ENCODE measurements around the gene TUBA4B.

TUBA4B gene

GRCh38 chr2:219246559-219246958, 6.5 kb upstream of the TUBA4B start:
- TF ChIP-seq Cebpa-rat (IDR thresholded peaks at IDR 0.05) = no peak
- H3K4me3 ChIP-seq = peak overlapping the region; percentile 94; the same call in 1 of the 2 replicates
- H3K4me1 ChIP-seq = peaks cover 70% of the 10 kb centered on the region
- H3K9me3 ChIP-seq = no peaks in the 10 kb centered on the region
- H3K27ac ChIP-seq = no peak overlapping the region
- 0 out of 2 replicates have a peak, but pooled peaks cover 5% of the 10 kb centered on the region for H4K20me1 ChIP-seq
- H3K4me2 ChIP-seq = peak overlapping the region; percentile 98
- H3K36me3 ChIP-seq = peaks cover 18% of the 10 kb centered on the region; the same call in 1 of the 2 replicates
- H3K27me3 ChIP-seq = no peaks in the 10 kb centered on the region
- peak overlapping the region; percentile 94; the same call in 1 of the 2 replicates for H3K9ac ChIP-seq

DNA sequence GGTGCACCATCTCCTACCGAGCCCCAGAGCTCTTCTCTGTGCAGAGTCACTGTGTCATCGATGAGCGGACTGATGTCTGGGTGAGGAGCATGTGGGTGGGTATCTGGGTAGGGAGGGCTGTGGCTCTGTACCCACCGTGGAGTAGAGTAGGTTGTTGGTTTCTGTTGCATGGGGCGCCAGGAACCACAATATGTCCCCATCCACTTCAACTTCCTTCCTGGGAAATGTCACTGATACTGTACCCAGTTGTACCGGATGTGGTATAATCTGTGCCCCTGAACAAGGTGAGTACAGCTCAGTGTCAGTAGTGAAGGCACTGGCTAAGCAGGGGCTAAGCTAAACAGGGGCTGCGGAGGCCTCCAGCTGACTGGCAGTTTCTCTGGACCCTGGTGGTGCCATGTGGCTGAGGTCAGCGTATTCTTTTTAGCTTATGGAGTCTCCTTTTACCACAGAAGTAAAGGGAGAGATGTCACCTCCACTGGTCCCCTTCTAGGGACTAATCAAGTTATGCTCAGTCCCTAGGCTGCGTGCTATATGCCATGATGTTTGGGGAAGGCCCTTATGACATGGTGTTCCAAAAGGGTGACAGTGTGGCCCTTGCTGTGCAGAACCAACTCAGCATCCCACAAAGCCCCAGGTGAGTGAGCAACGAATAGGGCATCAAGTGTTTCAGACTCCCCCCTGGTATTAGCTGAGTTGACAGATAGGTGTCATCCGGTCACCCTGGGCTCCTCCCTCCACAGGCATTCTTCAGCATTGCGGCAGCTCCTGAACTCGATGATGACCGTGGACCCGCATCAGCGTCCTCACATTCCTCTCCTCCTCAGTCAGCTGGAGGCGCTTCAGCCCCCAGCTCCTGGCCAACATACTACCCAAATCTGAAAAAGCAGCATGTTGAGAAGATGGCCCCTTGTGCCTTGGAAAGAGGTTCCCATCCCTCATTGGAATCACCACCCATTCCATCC, 5.1 kb upstream of the TUBA4B start:
- Histone ChIP-seq H3K27me3 (peaks cover 11% of the 10 kb centered on the region; the same call in 1 of the 2 replicates), H3K27ac (no peak overlapping the region; the same call in 1 of the 2 replicates), H3K9ac (no peak overlapping the region), H3K4me2 (peak overlapping the region; percentile 98), H3K9me3 (no peaks in the 10 kb centered on the region), H3K4me3 (no peak overlapping the region), H4K20me1 (0 out of 2 replicates have a peak, but pooled peaks cover 5% of the 10 kb centered on the region), H3K36me3 (peaks cover 18% of the 10 kb centered on the region; the same call in 1 of the 2 replicates), H3K4me1 (peaks cover 84% of the 10 kb centered on the region)
- no peak for TF ChIP-seq Cebpa-rat (IDR thresholded peaks at IDR 0.05)

- no peak for TF ChIP-seq Cebpa-rat (IDR thresholded peaks at IDR 0.05)
- H3K4me3 ChIP-seq = peak overlapping the region; percentile 48; the same call in 1 of the 2 replicates
- H3K9me3 ChIP-seq = no peaks in the 10 kb centered on the region
- peak overlapping the region; percentile 46 for H3K9ac ChIP-seq
- H3K4me1 ChIP-seq = peaks cover 93% of the 10 kb centered on the region
- peaks cover 18% of the 10 kb centered on the region; the same call in 1 of the 2 replicates for H3K36me3 ChIP-seq
- H3K27me3 ChIP-seq = peaks cover 16% of the 10 kb centered on the region; the same call in 1 of the 2 replicates
- H4K20me1 ChIP-seq = 0 out of 2 replicates have a peak, but pooled peaks cover 5% of the 10 kb centered on the region
- peak overlapping the region; percentile 69 for H3K27ac ChIP-seq
- H3K4me2 ChIP-seq = peak overlapping the region; percentile 98
These were observed 4.2 kb upstream of the TUBA4B start for GRCh38 chr2:219248845-219249202.

DNA sequence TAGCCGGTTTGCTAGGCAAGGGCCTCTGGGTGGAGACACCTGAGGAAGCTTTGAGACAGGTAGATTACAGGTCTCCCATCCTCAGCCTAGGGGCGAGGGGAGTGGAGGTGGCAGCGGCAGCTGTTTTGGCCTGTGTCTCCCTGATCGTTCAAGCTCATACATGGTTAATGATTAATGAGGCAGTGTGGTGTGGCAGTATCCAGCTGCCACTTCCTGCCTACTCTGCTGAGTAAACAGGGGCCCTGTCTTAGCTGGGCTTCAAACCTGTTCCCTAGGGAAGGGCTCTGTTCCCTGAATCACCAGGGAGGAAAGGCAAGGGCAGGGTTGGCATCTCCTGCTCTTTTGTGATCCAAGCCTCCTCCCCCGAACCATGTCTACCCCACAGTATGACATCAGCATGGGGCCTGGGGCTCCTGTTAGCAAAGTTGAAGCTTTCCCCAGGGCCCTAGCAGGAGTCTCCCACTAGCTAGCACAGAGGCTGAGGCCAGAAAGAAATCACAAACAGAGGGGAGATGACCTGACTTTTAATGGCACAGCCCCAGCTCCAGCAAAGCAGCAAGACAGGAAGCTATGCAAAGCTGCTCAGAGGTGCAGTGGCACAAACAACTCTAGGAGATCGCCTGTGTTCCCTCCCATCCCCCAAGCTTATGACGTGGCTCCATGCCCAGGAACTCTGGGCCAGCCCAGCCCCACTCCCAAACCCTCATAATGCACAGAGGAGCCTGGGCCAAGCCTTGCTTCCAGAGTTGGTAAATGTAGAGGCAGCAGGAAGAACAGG, 3.7 kb upstream of the TUBA4B start:
- Histone ChIP-seq H3K36me3 (peaks cover 18% of the 10 kb centered on the region; the same call in 1 of the 2 replicates), H3K9ac (peak overlapping the region; percentile 46), H3K4me3 (peak overlapping the region; percentile 48)

GRCh38 chr2:219250049-219250781, 2.8 kb upstream of the TUBA4B start:
- H4K20me1 ChIP-seq = 0 out of 2 replicates have a peak, but pooled peaks cover 5% of the 10 kb centered on the region
- H3K9me3 ChIP-seq = no peaks in the 10 kb centered on the region
- H3K4me2 ChIP-seq = peak overlapping the region; percentile 98
- peak overlapping the region; percentile 46 for H3K9ac ChIP-seq
- peaks cover 97% of the 10 kb centered on the region for H3K4me1 ChIP-seq
- H3K36me3 ChIP-seq = peaks cover 18% of the 10 kb centered on the region; the same call in 1 of the 2 replicates
- peak overlapping the region; percentile 69 for H3K27ac ChIP-seq
- peaks cover 16% of the 10 kb centered on the region; the same call in 1 of the 2 replicates for H3K27me3 ChIP-seq
- no peak for TF ChIP-seq Cebpa-rat (IDR thresholded peaks at IDR 0.05)
- peak overlapping the region; percentile 48 for H3K4me3 ChIP-seq

More for the DNA sequence above, 3.7 kb upstream of the TUBA4B start:
- 0 out of 2 replicates have a peak, but pooled peaks cover 5% of the 10 kb centered on the region for H4K20me1 ChIP-seq
- H3K27ac ChIP-seq = peak overlapping the region; percentile 69
- peaks cover 16% of the 10 kb centered on the region; the same call in 1 of the 2 replicates for H3K27me3 ChIP-seq
- peaks cover 95% of the 10 kb centered on the region for H3K4me1 ChIP-seq
- peak overlapping the region; percentile 98 for H3K4me2 ChIP-seq
- no peak for TF ChIP-seq Cebpa-rat (IDR thresholded peaks at IDR 0.05)
- H3K9me3 ChIP-seq = no peaks in the 10 kb centered on the region

DNA sequence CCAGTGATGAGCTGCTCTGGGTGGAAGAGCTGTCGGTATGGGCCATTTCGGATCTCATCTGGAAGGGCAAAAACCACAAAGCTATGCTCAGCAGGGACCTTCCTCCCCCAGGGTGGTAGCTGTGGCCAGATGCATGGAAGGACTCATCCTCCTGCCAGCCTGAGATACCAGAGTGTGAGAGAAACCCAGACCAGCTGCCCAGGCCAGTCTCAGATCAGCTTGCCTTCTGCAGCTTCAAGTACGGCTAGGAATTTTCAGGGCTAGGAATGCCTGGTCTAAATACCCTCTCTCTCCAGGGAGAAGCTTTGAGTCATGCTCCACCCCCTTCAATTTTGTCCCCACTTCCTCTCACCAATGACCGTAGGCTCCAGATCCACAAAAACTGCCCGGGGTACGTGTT, 1.4 kb upstream of the TUBA4B start:
- Histone ChIP-seq H3K4me3 (no peak overlapping the region), H3K27ac (no peak overlapping the region), H3K4me2 (peak overlapping the region; percentile 98), H3K36me3 (peaks cover 18% of the 10 kb centered on the region; the same call in 1 of the 2 replicates), H3K9me3 (no peaks in the 10 kb centered on the region), H4K20me1 (0 out of 2 replicates have a peak, but pooled peaks cover 5% of the 10 kb centered on the region), H3K9ac (no peak overlapping the region), H3K27me3 (peaks cover 16% of the 10 kb centered on the region; the same call in 1 of the 2 replicates), H3K4me1 (peaks cover 87% of the 10 kb centered on the region)
- no peak for TF ChIP-seq Cebpa-rat (IDR thresholded peaks at IDR 0.05)

- Histone ChIP-seq H3K27ac (no peak overlapping the region), H3K9ac (peak overlapping the region; percentile 71; the same call in 1 of the 2 replicates), H3K4me1 (peaks cover 83% of the 10 kb centered on the region), H3K4me3 (peak overlapping the region; percentile 71), H3K9me3 (no peaks in the 10 kb centered on the region), H3K36me3 (peaks cover 17% of the 10 kb centered on the region; the same call in 1 of the 2 replicates), H3K27me3 (peaks cover 16% of the 10 kb centered on the region; the same call in 1 of the 2 replicates), H4K20me1 (0 out of 2 replicates have a peak, but pooled peaks cover 5% of the 10 kb centered on the region), H3K4me2 (peak overlapping the region; percentile 98)
- TF ChIP-seq Cebpa-rat (IDR thresholded peaks at IDR 0.05) = no peak
These were observed 959 bp upstream of the TUBA4B start for GRCh38 chr2:219252084-219252483.

DNA sequence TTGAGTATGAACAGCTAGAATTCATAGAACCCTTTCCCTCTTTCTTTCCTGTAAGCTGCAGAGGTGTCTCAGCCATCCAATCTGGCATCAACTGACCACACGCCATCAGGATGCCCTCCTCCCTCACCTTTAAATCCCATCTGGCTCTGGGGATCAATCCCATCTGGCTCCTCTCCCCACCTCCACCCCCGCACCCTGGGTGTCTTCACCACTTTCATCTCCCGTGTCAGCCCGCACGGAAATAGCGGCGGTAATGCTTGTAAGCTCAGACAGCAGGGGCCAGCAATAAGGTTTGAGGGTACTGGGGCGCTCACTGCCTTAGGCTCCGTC, 508 bp upstream of the TUBA4B start:
- peaks cover 14% of the 10 kb centered on the region; the same call in 1 of the 2 replicates for H3K36me3 ChIP-seq
- TF ChIP-seq Cebpa-rat (IDR thresholded peaks at IDR 0.05) = no peak
- peaks cover 78% of the 10 kb centered on the region for H3K4me1 ChIP-seq
- peak overlapping the region; percentile 71 for H3K9ac ChIP-seq
- H3K9me3 ChIP-seq = no peaks in the 10 kb centered on the region
- H3K4me2 ChIP-seq = peak overlapping the region; percentile 98
- H4K20me1 ChIP-seq = 0 out of 2 replicates have a peak, but pooled peaks cover 5% of the 10 kb centered on the region
- H3K4me3 ChIP-seq = peak overlapping the region; percentile 71
- peak overlapping the region; percentile 67; the same call in 1 of the 2 replicates for H3K27ac ChIP-seq
- H3K27me3 ChIP-seq = peaks cover 16% of the 10 kb centered on the region; the same call in 1 of the 2 replicates

All from BLaER1 (cell line).